Caco-2 (cell line): ENCODE measurements around the gene TMEM54. TPM values are rescaled to one million over a fixed set of nuclear protein-coding genes. Genes with fewer than 3 reads are reported as not detected.

Source experiments
- BruUV-seq: library from RNA; stranded (reverse); fragments of 400-500 nt; replicated peaks from 2 replicates; lab custom pipeline; 2021; lab: Mats Ljungman, UMichigan
- CTCF ChIA-PET: fragments of 300-600 bp; sonication (Branson Sonifier 250); formaldehyde crosslinking; loops from one replicate; lab custom pipeline; 2022; ENCODE audit warnings: antibody characterized with exemption; lab: Charles Lee
- POLR2A ChIA-PET: fragments of 300-600 bp; sonication (Branson Sonifier 250); formaldehyde crosslinking; loops from one replicate; lab custom pipeline; 2022; ENCODE audit warnings: antibody characterized with exemption; lab: Charles Lee
- DNase-seq, 2 experiments: peaks; one replicate each; pipeline versions ENCODE4 v3.0.0 to v3.0.0-alpha.2; 2020 to 2022
- H3K27me3 ChIP-seq: replicated peaks from 2 replicates; pipeline ENCODE4 v1.6.0; 2011; ENCODE audit warnings: low read length; ENCODE audit not compliant: control insufficient read depth, insufficient read depth
- H3K36me3 ChIP-seq: 2 replicates; pipeline ENCODE4 v1.5.1; 2011; ENCODE audit warnings: low read length; ENCODE audit not compliant: control insufficient read depth, insufficient read depth
- H3K4me1 ChIP-seq: fragments of 250-450 bp; sonication (Bioruptor Pico); 2 replicates; pipeline ENCODE4 v1.5.1; 2020; ENCODE audit warnings: mild to moderate bottlenecking
- H3K4me3 ChIP-seq: 2 replicates; pipeline ENCODE4 v1.5.1; 2011; ENCODE audit warnings: low read depth, mild to moderate bottlenecking, control low read depth, low read length
- H3K9me3 ChIP-seq: fragments of 250-450 bp; sonication (Bioruptor Pico); 2 replicates; pipeline ENCODE4 v1.5.1; 2020; ENCODE audit warnings: mild to moderate bottlenecking, moderate library complexity
- H3K27ac Mint-ChIP-seq: one replicate; pipeline ENCODE4 v1.8.0; 2022; ENCODE audit warnings: mixed read lengths; ENCODE audit not compliant: unreplicated experiment
- H3K27me3 Mint-ChIP-seq: one replicate; pipeline ENCODE4 v1.8.0; 2022; ENCODE audit warnings: mixed read lengths; ENCODE audit not compliant: insufficient read depth, unreplicated experiment
- H3K36me3 Mint-ChIP-seq: one replicate; pipeline ENCODE4 v1.8.0; 2022; ENCODE audit warnings: mild to moderate bottlenecking, mixed read lengths; ENCODE audit not compliant: insufficient read depth, unreplicated experiment
- H3K4me1 Mint-ChIP-seq: one replicate; pipeline ENCODE4 v1.8.0; 2022; ENCODE audit warnings: low read depth, mixed read lengths; ENCODE audit not compliant: unreplicated experiment
- H3K4me3 Mint-ChIP-seq: one replicate; pipeline ENCODE4 v1.8.0; 2022; ENCODE audit warnings: mild to moderate bottlenecking, moderate library complexity, mixed read lengths; ENCODE audit not compliant: unreplicated experiment
- H3K9me3 Mint-ChIP-seq: one replicate; pipeline ENCODE4 v1.8.0; 2022; ENCODE audit warnings: mixed read lengths; ENCODE audit not compliant: unreplicated experiment
- CTCF ChIP-seq, 2 experiments: fragments of 200-600 bp in 1 of 2; IDR thresholded peaks; 1 replicate in 1 of 2; 2 replicates in 1 of 2; pipeline versions ENCODE4 v1.5.1 to v1.8.0; 2011 to 2022; ENCODE audit warnings: antibody characterized with exemption in 1 of 2, control low read depth in 1 of 2, inconsistent platforms in 1 of 2, low read depth in 1 of 2, low read length in 1 of 2, mild to moderate bottlenecking in 1 of 2, moderate library complexity in 1 of 2; ENCODE audit not compliant: insufficient read depth in 1 of 2, severe bottlenecking in 1 of 2, unreplicated experiment in 1 of 2
- intact Hi-C: fragments of 100-400 bp; cut with micrococcal nuclease; formaldehyde crosslinking; loops from one replicate; pipeline ENCODE4 v1.10.0; 2022; ENCODE audit not compliant: unreplicated experiment
- total RNA-seq: library from RNA; stranded (reverse); gene quantifications from 2 replicates; pipeline ENCODE4 v1.2.3, GENCODE V29; 2022

The TMEM54 gene
- total RNA-seq, 1 experiment from 2014 or later = 50.1 TPM

DNA sequence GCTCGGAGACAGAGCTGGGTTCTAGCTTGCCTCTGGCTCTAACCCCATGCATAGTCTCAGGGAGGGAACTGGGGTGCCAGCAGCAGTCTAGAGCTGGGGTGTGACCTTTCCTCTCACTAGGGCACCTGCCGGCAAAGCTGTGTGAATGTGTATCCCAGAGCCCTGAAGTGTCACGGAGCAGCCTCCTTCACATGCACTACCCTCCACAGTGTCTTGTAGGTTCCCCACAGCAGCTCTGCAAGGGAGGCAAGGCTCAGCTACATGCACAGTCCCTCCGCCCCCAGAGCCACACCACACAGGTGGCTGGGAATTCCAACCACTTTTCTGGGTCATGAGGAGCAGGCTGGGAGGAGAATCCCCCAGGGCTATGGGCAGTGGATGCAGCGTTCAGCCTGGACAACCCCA is 22.6 kb downstream of the TMEM54 start:
- Histone ChIP-seq H3K9me3 (no peaks in the 10 kb centered on the region), H3K36me3 (no peaks in the 10 kb centered on the region), H3K27me3 (no peaks in the 10 kb centered on the region), H3K4me1 (no peaks in the 10 kb centered on the region), H3K4me3 (no peak overlapping the region)
- no TSS peak for BruUV-seq
- POLR2A ChIA-PET = no interaction called here
- DNase-seq = no peak
- intact Hi-C loops = no loop called here
- no peaks in the 10 kb centered on the region for H3K27me3 Mint-ChIP-seq
- H3K9me3 Mint-ChIP-seq = no peaks in the 10 kb centered on the region
- peaks cover 6% of the 10 kb centered on the region for H3K4me1 Mint-ChIP-seq
- no peak for TF ChIP-seq CTCF (IDR thresholded peaks at IDR 0.05; ENCODE audit: insufficient read depth in 1 of 2, low read depth in 1 of 2, low read length in 1 of 2, severe bottlenecking in 1 of 2, unreplicated experiment in 1 of 2)
- no peak overlapping the region for H3K4me3 Mint-ChIP-seq
- CTCF ChIA-PET = interaction anchor here (0.6 to 0.7 kb wide), 4 partner anchors 19 to 839 kb away, joined by 3 to 5 read pairs (median 4); no protein-coding TSS in a partner anchor
- H3K36me3 Mint-ChIP-seq = peaks cover under 1% of the 10 kb centered on the region
- no peak overlapping the region for H3K27ac Mint-ChIP-seq

- Histone ChIP-seq H3K4me1 (no peaks in the 10 kb centered on the region), H3K9me3 (no peaks in the 10 kb centered on the region), H3K4me3 (no peak overlapping the region), H3K27me3 (no peaks in the 10 kb centered on the region), H3K36me3 (no peaks in the 10 kb centered on the region)
- Mint-ChIP-seq H3K27ac (no peak overlapping the region), H3K9me3 (no peaks in the 10 kb centered on the region), H3K4me3 (no peak overlapping the region), H3K4me1 (peaks cover 6% of the 10 kb centered on the region), H3K36me3 (no peaks in the 10 kb centered on the region), H3K27me3 (no peaks in the 10 kb centered on the region)
- TF ChIP-seq CTCF (IDR thresholded peaks at IDR 0.05; ENCODE audit: insufficient read depth in 1 of 2, low read depth in 1 of 2, low read length in 1 of 2, severe bottlenecking in 1 of 2, unreplicated experiment in 1 of 2) = no peak
- no peak for DNase-seq
- intact Hi-C loops = no loop called here
- ChIA-PET CTCF (interaction anchor here (0.6 kb wide), 2 partner anchors 18 to 216 kb away, joined by 3 to 4 read pairs; no protein-coding TSS in a partner anchor), POLR2A (no interaction called here)
- BruUV-seq = no TSS peak
Observed at GRCh38 chr1:32878183-32878582, 23.0 kb downstream of the TMEM54 start.

GRCh38 chr1:32877211-32878110 is 23.7 kb downstream of the TMEM54 start:
- intact Hi-C loops = no loop called here
- H3K36me3 Mint-ChIP-seq = no peaks in the 10 kb centered on the region
- no peak overlapping the region for H3K4me3 ChIP-seq
- H3K36me3 ChIP-seq = no peaks in the 10 kb centered on the region
- POLR2A ChIA-PET = no interaction called here
- H3K4me1 Mint-ChIP-seq = peaks cover 6% of the 10 kb centered on the region
- H3K27me3 ChIP-seq = no peaks in the 10 kb centered on the region
- no peak overlapping the region for H3K27ac Mint-ChIP-seq
- no peaks in the 10 kb centered on the region for H3K4me1 ChIP-seq
- no TSS peak for BruUV-seq
- no peaks in the 10 kb centered on the region for H3K9me3 ChIP-seq
- H3K9me3 Mint-ChIP-seq = no peaks in the 10 kb centered on the region
- no peak for TF ChIP-seq CTCF (IDR thresholded peaks at IDR 0.05; ENCODE audit: insufficient read depth in 1 of 2, low read depth in 1 of 2, low read length in 1 of 2, severe bottlenecking in 1 of 2, unreplicated experiment in 1 of 2)
- no peaks in the 10 kb centered on the region for H3K27me3 Mint-ChIP-seq
- no peak for DNase-seq
- H3K4me3 Mint-ChIP-seq = no peak overlapping the region
- CTCF ChIA-PET = interaction anchor here (1.3 kb wide), 1 partner anchor 19 kb away, joined by 3 read pairs; no protein-coding TSS in a partner anchor
